PC-3 (cell line): ENCODE data around the gene KIF3A.

Experiments used
- CTCF ChIP-seq: fragments of 300-600 bp; sonication (generic); conservative IDR thresholded peaks from 2 replicates; pipeline ENCODE4 v1.5.1; 2017; ENCODE audit warnings: antibody characterized with exemption, low read depth, mild to moderate bottlenecking, low read length
- EZH2phosphoT487 ChIP-seq: fragments of 300-600 bp; sonication (generic); IDR thresholded peaks from 2 replicates; pipeline ENCODE4 v1.6.1; 2018; ENCODE audit warnings: mild to moderate bottlenecking, antibody characterized with exemption, low read length, borderline replicate concordance

GRCh38 chr5:132780577-132780976 lies 43.2 kb upstream of the KIF3A start:
- no peak for TF ChIP-seq CTCF
- TF ChIP-seq EZH2phosphoT487, result no peak
